Measurements from ENCODE around the gene MAP7.

DNA sequence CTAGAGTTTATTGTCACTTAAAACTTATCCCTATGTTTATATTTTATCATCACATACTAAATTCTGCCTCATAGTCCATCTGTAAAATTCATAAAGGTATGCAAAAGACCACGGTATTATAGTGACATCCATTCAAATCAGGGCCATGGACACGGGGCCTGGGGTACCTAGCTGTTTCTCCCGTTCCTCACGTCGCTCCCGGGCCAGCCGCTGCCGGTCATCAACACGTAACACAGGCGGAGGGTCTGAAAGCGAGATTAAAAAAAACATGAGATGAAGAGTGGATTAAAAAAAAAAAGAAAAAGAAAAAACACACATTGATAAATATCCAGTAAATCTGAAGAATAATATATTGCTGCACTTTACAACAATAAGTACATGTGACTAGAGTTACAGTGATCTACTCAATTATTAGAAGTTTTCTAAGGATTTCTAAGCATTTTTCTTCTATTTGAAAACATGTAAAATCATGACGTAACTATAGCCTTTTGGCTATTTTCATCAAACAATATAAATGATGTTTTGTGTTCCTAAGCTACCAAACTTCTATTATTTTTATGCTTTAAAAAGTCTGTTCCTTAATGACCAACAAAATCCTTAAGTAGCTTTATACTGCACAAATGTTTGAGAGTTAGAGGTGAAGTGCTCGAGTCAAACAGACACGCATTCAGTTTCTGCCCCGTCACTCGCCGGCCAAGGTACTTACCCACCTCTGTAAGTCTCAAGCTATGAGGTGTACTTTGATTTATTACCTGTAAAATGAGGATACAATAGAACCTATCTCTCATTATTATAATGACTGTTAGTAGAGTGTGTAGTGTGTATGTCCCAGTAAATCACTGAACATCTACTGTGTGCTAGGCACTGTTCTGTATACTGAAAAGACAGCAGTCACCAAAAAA, 138.5 kb downstream of the MAP7 start:
- TF ChIP-seq POLR2AphosphoS5 (IDR thresholded peaks at IDR 0.05; ENCODE audit: low read depth) (no peak), EZH2 (IDR thresholded peaks at IDR 0.05; ENCODE audit: low read depth, unreplicated experiment) (no peak), STAT1 (IDR thresholded peaks at IDR 0.05; ENCODE audit: unreplicated experiment) (no peak)
- TF ChIP-seq, protein P1, sequence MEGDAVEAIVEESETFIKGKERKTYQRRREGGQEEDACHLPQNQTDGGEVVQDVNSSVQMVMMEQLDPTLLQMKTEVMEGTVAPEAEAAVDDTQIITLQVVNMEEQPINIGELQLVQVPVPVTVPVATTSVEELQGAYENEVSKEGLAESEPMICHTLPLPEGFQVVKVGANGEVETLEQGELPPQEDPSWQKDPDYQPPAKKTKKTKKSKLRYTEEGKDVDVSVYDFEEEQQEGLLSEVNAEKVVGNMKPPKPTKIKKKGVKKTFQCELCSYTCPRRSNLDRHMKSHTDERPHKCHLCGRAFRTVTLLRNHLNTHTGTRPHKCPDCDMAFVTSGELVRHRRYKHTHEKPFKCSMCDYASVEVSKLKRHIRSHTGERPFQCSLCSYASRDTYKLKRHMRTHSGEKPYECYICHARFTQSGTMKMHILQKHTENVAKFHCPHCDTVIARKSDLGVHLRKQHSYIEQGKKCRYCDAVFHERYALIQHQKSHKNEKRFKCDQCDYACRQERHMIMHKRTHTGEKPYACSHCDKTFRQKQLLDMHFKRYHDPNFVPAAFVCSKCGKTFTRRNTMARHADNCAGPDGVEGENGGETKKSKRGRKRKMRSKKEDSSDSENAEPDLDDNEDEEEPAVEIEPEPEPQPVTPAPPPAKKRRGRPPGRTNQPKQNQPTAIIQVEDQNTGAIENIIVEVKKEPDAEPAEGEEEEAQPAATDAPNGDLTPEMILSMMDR (conservative IDR thresholded peaks at IDR 0.05; ENCODE audit: low read depth in 2 of 2) = no peak
- TF ChIP-seq, protein P2, sequence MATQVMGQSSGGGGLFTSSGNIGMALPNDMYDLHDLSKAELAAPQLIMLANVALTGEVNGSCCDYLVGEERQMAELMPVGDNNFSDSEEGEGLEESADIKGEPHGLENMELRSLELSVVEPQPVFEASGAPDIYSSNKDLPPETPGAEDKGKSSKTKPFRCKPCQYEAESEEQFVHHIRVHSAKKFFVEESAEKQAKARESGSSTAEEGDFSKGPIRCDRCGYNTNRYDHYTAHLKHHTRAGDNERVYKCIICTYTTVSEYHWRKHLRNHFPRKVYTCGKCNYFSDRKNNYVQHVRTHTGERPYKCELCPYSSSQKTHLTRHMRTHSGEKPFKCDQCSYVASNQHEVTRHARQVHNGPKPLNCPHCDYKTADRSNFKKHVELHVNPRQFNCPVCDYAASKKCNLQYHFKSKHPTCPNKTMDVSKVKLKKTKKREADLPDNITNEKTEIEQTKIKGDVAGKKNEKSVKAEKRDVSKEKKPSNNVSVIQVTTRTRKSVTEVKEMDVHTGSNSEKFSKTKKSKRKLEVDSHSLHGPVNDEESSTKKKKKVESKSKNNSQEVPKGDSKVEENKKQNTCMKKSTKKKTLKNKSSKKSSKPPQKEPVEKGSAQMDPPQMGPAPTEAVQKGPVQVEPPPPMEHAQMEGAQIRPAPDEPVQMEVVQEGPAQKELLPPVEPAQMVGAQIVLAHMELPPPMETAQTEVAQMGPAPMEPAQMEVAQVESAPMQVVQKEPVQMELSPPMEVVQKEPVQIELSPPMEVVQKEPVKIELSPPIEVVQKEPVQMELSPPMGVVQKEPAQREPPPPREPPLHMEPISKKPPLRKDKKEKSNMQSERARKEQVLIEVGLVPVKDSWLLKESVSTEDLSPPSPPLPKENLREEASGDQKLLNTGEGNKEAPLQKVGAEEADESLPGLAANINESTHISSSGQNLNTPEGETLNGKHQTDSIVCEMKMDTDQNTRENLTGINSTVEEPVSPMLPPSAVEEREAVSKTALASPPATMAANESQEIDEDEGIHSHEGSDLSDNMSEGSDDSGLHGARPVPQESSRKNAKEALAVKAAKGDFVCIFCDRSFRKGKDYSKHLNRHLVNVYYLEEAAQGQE (IDR thresholded peaks at IDR 0.05; ENCODE audit: unreplicated experiment) = no peak
